ENCODE data around the gene CLEC16A. TPM values are rescaled to one million over a fixed set of nuclear protein-coding genes. Genes with fewer than 3 reads are reported as not detected.

Gene CLEC16A
- total and polyA plus RNA-seq, 2 experiments from 2014 or later: 9.9 to 24.1 TPM

DNA sequence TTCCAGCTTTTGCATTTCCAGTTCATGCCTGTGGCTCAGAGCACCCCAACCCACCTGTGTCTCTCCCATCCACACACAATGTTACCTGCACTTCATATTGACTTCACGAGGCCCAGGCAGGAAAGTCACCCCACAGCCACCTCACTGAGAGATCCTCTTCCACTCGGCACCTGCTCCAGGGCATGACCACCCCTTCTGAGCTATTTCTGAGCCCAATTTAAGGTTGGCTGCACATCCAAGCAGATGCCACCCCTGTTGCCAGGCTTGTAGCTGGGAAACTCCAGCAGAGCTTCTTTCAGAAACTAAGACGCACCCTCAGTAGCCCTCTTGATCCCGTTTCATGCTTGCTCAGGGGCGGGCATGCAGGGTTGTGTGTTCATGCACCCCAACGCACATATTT, 223.2 kb downstream of the CLEC16A start:
- no peak for TF ChIP-seq EZH2 (IDR thresholded peaks at IDR 0.05; ENCODE audit: low read depth, unreplicated experiment)
- TF ChIP-seq, protein P1, sequence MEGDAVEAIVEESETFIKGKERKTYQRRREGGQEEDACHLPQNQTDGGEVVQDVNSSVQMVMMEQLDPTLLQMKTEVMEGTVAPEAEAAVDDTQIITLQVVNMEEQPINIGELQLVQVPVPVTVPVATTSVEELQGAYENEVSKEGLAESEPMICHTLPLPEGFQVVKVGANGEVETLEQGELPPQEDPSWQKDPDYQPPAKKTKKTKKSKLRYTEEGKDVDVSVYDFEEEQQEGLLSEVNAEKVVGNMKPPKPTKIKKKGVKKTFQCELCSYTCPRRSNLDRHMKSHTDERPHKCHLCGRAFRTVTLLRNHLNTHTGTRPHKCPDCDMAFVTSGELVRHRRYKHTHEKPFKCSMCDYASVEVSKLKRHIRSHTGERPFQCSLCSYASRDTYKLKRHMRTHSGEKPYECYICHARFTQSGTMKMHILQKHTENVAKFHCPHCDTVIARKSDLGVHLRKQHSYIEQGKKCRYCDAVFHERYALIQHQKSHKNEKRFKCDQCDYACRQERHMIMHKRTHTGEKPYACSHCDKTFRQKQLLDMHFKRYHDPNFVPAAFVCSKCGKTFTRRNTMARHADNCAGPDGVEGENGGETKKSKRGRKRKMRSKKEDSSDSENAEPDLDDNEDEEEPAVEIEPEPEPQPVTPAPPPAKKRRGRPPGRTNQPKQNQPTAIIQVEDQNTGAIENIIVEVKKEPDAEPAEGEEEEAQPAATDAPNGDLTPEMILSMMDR (conservative IDR thresholded peaks at IDR 0.05; ENCODE audit: low read depth in 2 of 2): no peak
- TF ChIP-seq POLR2AphosphoS5 (IDR thresholded peaks at IDR 0.05; ENCODE audit: low read depth): no peak
- no peak for TF ChIP-seq EZH2phosphoT487 (IDR thresholded peaks at IDR 0.05; ENCODE audit: unreplicated experiment)
- TF ChIP-seq CREB1 (CRISPR knock-in tag; IDR thresholded peaks at IDR 0.05; ENCODE audit: low read depth): no peak
- no peak for TF ChIP-seq STAT1 (IDR thresholded peaks at IDR 0.05; ENCODE audit: unreplicated experiment)
- TF ChIP-seq, protein P2, sequence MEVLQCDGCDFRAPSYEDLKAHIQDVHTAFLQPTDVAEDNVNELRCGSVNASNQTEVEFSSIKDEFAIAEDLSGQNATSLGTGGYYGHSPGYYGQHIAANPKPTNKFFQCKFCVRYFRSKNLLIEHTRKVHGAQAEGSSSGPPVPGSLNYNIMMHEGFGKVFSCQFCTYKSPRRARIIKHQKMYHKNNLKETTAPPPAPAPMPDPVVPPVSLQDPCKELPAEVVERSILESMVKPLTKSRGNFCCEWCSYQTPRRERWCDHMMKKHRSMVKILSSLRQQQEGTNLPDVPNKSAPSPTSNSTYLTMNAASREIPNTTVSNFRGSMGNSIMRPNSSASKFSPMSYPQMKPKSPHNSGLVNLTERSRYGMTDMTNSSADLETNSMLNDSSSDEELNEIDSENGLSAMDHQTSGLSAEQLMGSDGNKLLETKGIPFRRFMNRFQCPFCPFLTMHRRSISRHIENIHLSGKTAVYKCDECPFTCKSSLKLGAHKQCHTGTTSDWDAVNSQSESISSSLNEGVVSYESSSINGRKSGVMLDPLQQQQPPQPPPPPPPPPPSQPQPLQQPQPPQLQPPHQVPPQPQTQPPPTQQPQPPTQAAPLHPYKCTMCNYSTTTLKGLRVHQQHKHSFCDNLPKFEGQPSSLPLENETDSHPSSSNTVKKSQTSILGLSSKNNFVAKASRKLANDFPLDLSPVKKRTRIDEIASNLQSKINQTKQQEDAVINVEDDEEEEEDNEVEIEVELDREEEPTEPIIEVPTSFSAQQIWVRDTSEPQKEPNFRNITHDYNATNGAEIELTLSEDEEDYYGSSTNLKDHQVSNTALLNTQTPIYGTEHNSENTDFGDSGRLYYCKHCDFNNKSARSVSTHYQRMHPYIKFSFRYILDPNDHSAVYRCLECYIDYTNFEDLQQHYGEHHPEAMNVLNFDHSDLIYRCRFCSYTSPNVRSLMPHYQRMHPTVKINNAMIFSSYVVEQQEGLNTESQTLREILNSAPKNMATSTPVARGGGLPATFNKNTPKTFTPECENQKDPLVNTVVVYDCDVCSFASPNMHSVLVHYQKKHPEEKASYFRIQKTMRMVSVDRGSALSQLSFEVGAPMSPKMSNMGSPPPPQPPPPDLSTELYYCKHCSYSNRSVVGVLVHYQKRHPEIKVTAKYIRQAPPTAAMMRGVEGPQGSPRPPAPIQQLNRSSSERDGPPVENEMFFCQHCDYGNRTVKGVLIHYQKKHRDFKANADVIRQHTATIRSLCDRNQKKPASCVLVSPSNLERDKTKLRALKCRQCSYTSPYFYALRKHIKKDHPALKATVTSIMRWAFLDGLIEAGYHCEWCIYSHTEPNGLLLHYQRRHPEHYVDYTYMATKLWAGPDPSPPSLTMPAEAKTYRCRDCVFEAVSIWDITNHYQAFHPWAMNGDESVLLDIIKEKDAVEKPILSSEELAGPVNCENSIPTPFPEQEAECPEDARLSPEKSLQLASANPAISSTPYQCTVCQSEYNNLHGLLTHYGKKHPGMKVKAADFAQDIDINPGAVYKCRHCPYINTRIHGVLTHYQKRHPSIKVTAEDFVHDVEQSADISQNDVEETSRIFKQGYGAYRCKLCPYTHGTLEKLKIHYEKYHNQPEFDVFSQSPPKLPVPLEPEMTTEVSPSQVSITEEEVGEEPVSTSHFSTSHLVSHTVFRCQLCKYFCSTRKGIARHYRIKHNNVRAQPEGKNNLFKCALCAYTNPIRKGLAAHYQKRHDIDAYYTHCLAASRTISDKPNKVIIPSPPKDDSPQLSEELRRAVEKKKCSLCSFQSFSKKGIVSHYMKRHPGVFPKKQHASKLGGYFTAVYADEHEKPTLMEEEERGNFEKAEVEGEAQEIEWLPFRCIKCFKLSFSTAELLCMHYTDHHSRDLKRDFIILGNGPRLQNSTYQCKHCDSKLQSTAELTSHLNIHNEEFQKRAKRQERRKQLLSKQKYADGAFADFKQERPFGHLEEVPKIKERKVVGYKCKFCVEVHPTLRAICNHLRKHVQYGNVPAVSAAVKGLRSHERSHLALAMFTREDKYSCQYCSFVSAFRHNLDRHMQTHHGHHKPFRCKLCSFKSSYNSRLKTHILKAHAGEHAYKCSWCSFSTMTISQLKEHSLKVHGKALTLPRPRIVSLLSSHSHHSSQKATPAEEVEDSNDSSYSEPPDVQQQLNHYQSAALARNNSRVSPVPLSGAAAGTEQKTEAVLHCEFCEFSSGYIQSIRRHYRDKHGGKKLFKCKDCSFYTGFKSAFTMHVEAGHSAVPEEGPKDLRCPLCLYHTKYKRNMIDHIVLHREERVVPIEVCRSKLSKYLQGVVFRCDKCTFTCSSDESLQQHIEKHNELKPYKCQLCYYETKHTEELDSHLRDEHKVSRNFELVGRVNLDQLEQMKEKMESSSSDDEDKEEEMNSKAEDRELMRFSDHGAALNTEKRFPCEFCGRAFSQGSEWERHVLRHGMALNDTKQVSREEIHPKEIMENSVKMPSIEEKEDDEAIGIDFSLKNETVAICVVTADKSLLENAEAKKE (CRISPR knock-in tag; IDR thresholded peaks at IDR 0.05): no peak
- TF ChIP-seq, protein P3, sequence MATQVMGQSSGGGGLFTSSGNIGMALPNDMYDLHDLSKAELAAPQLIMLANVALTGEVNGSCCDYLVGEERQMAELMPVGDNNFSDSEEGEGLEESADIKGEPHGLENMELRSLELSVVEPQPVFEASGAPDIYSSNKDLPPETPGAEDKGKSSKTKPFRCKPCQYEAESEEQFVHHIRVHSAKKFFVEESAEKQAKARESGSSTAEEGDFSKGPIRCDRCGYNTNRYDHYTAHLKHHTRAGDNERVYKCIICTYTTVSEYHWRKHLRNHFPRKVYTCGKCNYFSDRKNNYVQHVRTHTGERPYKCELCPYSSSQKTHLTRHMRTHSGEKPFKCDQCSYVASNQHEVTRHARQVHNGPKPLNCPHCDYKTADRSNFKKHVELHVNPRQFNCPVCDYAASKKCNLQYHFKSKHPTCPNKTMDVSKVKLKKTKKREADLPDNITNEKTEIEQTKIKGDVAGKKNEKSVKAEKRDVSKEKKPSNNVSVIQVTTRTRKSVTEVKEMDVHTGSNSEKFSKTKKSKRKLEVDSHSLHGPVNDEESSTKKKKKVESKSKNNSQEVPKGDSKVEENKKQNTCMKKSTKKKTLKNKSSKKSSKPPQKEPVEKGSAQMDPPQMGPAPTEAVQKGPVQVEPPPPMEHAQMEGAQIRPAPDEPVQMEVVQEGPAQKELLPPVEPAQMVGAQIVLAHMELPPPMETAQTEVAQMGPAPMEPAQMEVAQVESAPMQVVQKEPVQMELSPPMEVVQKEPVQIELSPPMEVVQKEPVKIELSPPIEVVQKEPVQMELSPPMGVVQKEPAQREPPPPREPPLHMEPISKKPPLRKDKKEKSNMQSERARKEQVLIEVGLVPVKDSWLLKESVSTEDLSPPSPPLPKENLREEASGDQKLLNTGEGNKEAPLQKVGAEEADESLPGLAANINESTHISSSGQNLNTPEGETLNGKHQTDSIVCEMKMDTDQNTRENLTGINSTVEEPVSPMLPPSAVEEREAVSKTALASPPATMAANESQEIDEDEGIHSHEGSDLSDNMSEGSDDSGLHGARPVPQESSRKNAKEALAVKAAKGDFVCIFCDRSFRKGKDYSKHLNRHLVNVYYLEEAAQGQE (IDR thresholded peaks at IDR 0.05; ENCODE audit: unreplicated experiment): no peak
- no peak for TF ChIP-seq ZNF114 (CRISPR knock-in tag; IDR thresholded peaks at IDR 0.05)
- TF ChIP-seq, protein P4, sequence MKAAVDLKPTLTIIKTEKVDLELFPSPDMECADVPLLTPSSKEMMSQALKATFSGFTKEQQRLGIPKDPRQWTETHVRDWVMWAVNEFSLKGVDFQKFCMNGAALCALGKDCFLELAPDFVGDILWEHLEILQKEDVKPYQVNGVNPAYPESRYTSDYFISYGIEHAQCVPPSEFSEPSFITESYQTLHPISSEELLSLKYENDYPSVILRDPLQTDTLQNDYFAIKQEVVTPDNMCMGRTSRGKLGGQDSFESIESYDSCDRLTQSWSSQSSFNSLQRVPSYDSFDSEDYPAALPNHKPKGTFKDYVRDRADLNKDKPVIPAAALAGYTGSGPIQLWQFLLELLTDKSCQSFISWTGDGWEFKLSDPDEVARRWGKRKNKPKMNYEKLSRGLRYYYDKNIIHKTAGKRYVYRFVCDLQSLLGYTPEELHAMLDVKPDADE (IDR thresholded peaks at IDR 0.05): no peak
- TF ChIP-seq JUNB (IDR thresholded peaks at IDR 0.05; ENCODE audit: unreplicated experiment): no peak
- TF ChIP-seq NANOG (IDR thresholded peaks at IDR 0.05; ENCODE audit: borderline replicate concordance): no peak
- TF ChIP-seq ZNF331 (CRISPR knock-in tag; IDR thresholded peaks at IDR 0.05; ENCODE audit: low read depth): no peak
- H3K4me3 Mint-ChIP-seq: no peak overlapping the region
- no peaks in the 10 kb centered on the region for H3K36me3 ChIP-seq (ENCODE audit: insufficient read depth)

More for the DNA sequence above, 223.2 kb downstream of the CLEC16A start:
- Histone ChIP-seq H3F3A (replicated peaks; ENCODE audit: low read depth) (no peaks in the 10 kb centered on the region; the same call in 1 of the 2 replicates), H4K20me1 (replicated peaks; ENCODE audit: insufficient read depth) (no peaks in the 10 kb centered on the region), H3K9me2 (ENCODE audit: insufficient read depth) (no peaks in the 10 kb centered on the region), H3K4me1 (ENCODE audit: insufficient read depth) (no peaks in the 10 kb centered on the region), H3K4me3 (no peak overlapping the region), H3K27me3 (ENCODE audit: insufficient read depth) (no peaks in the 10 kb centered on the region), H3K79me2 (replicated peaks; ENCODE audit: insufficient read depth) (no peaks in the 10 kb centered on the region), H3K27ac (ENCODE audit: low read depth) (no peak overlapping the region), H3K4me2 (no peak overlapping the region), H2AFZ (no peak overlapping the region)
- peaks cover 8% of the 10 kb centered on the region for H3K27me3 Mint-ChIP-seq (ENCODE audit: insufficient read depth, low read depth, poor library complexity)
- no peaks in the 10 kb centered on the region for H3K9me3 Mint-ChIP-seq
- no peaks in the 10 kb centered on the region for H3K4me1 Mint-ChIP-seq
- ATAC-seq: no peak
- no peaks in the 10 kb centered on the region for H3K36me3 Mint-ChIP-seq (ENCODE audit: low read depth)
- no peak for DNase-seq (ENCODE audit: low spot score)
- H3K27ac Mint-ChIP-seq: no peak overlapping the region

Measured in GM23338 (cell line).